HepG2 (cell line): Measurements from ENCODE around the gene CCNL1. TPM values are rescaled to one million over a fixed set of nuclear protein-coding genes. Genes with fewer than 3 reads are reported as not detected.

Experiments used
- ATAC-seq: fragments of 200-7000 bp; cut with Tn5 transposase; 3 replicates; pipeline ENCODE4 v1.9.1; 2020; ENCODE audit warnings: mild to moderate bottlenecking, moderate library complexity
- BruUV-seq: library from RNA; stranded (reverse); fragments of 400-500 nt; replicated peaks from 2 replicates; lab custom pipeline; 2021; lab: Mats Ljungman, UMichigan
- CTCF ChIA-PET: fragments of 300-600 bp; formaldehyde crosslinking; extraction: SDS; loops from one replicate; lab custom pipeline; 2021; ENCODE audit warnings: low total read pairs, inconsistent platforms, low intra/inter-chr PET ratio; lab: Yijun Ruan, JAX
- POLR2A ChIA-PET: fragments of 350-600 bp; sonication (Branson Sonifier 250); formaldehyde crosslinking; loops from one replicate; lab custom pipeline; 2020; ENCODE audit warnings: antibody characterized with exemption, inconsistent platforms; lab: Yijun Ruan, JAX
- DNase-seq: peaks from one replicate; pipeline ENCODE4 v3.0.0-alpha.2; 2015; ENCODE audit warnings: low spot score
- FAIRE-seq: peaks from 3 replicates; lab custom pipeline; 2011; peaks lifted over from hg19 to GRCh38; lab: Jason Lieb, UNC
- H2AFZ ChIP-seq: one replicate; pipeline ENCODE4 v1.6.1; 2011; ENCODE audit warnings: low read length, inconsistent platforms
- H3K27ac ChIP-seq: fragments of 300-600 bp; 3 replicates; pipeline ENCODE4 v1.8.0; 2011; ENCODE audit warnings: mixed run types, mild to moderate bottlenecking, mixed read lengths, low read length, inconsistent platforms; ENCODE audit not compliant: insufficient read depth; ENCODE audit errors: extremely low read length
- H3K27me3 ChIP-seq, 2 experiments: fragments of 200-600 bp in 1 of 2; 2 replicates in 1 of 2; 3 replicates in 1 of 2; pipeline versions ENCODE4 v1.6.0 to v1.8.0; 2011; ENCODE audit warnings: low read length in 2 of 2, mild to moderate bottlenecking in 2 of 2, moderate library complexity in 2 of 2, inconsistent platforms in 1 of 2; ENCODE audit not compliant: insufficient read depth in 2 of 2, control insufficient read depth in 1 of 2
- H3K36me3 ChIP-seq, 2 experiments: fragments of 200-600 bp in 1 of 2; replicated peaks in 1 of 2; 2 replicates in 1 of 2; 3 replicates in 1 of 2; pipeline versions ENCODE4 v1.5.1 to v1.8.0; 2011; ENCODE audit warnings: low read length in 2 of 2, inconsistent platforms in 1 of 2; ENCODE audit not compliant: insufficient read depth in 2 of 2, control insufficient read depth in 1 of 2
- H3K4me1 ChIP-seq: 2 replicates; pipeline ENCODE4 v1.5.1; 2012; ENCODE audit warnings: low read length, inconsistent platforms; ENCODE audit not compliant: insufficient read depth
- H3K4me2 ChIP-seq: 2 replicates; pipeline ENCODE4 v1.6.0; 2011; ENCODE audit warnings: low read depth, low read length, inconsistent platforms
- H3K4me3 ChIP-seq, 3 experiments: fragments of 200-600 bp in 1 of 3; sonication (generic), shearing (Covaris generic) in 1 of 3; replicated peaks in 1 of 3; 2 replicates each; pipeline ENCODE4 v1.5.1; 2011 to 2016; ENCODE audit warnings: low read length in 3 of 3, inconsistent platforms in 2 of 3, low read depth in 2 of 3, mild to moderate bottlenecking in 2 of 3, control low read depth in 1 of 3, mixed read lengths in 1 of 3; ENCODE audit not compliant: insufficient read depth in 1 of 3
- H3K79me2 ChIP-seq: one replicate; pipeline ENCODE4 v1.6.1; 2011; ENCODE audit warnings: low read length, inconsistent platforms; ENCODE audit not compliant: insufficient read depth
- H3K9ac ChIP-seq: 2 replicates; pipeline ENCODE4 v1.6.0; 2011; ENCODE audit warnings: mild to moderate bottlenecking, low read depth, low read length, inconsistent platforms; ENCODE audit not compliant: insufficient read depth
- H3K9me3 ChIP-seq: 2 replicates; pipeline ENCODE4 v1.5.1; 2012; ENCODE audit warnings: mild to moderate bottlenecking, low read length
- H4K20me1 ChIP-seq: 2 replicates; pipeline ENCODE4 v1.6.0; 2011; ENCODE audit warnings: inconsistent platforms, mild to moderate bottlenecking, low read length, moderate library complexity; ENCODE audit not compliant: insufficient read depth
- DMAP1 ChIP-seq: IDR thresholded peaks from 2 replicates; pipeline ENCODE4 v1.6.1; 2016
- EEA1 ChIP-seq: sonication (generic); formaldehyde crosslinking; IDR thresholded peaks from 2 replicates; pipeline ENCODE4 v1.5.1; 2020; ENCODE audit warnings: mild to moderate bottlenecking, missing genetic modification reagents, borderline replicate concordance
- GATAD1 ChIP-seq: IDR thresholded peaks from 2 replicates; pipeline ENCODE4 v1.6.1; 2016; ENCODE audit warnings: missing genetic modification reagents, missing compliant biosample characterization
- RELA ChIP-seq: sonication (generic); formaldehyde crosslinking; IDR thresholded peaks from 2 replicates; pipeline ENCODE4 v1.4.0; 2020; ENCODE audit warnings: missing genetic modification reagents
- RFX3 ChIP-seq: IDR thresholded peaks from 2 replicates; pipeline ENCODE4 v1.6.1; 2016; ENCODE audit warnings: missing biosample characterization, missing genetic modification reagents
- SKI ChIP-seq: fragments of 450-650 bp; IDR thresholded peaks from one replicate; pipeline ENCODE4 v1.6.1; 2018; ENCODE audit warnings: mild to moderate bottlenecking; ENCODE audit not compliant: partially characterized antibody
- TRIM24 ChIP-seq: sonication (generic); formaldehyde crosslinking; IDR thresholded peaks from 2 replicates; pipeline ENCODE4 v1.8.0; 2022; ENCODE audit warnings: mild to moderate bottlenecking, missing genetic modification reagents
- ZBTB3 ChIP-seq: sonication (generic); formaldehyde crosslinking; IDR thresholded peaks from 2 replicates; pipeline ENCODE4 v1.4.0; 2020; ENCODE audit warnings: low read depth, mild to moderate bottlenecking, moderate library complexity, missing genetic modification reagents, borderline replicate concordance
- ZBTB8A ChIP-seq: sonication (generic); formaldehyde crosslinking; IDR thresholded peaks from 2 replicates; pipeline ENCODE4 v1.4.0; 2020; ENCODE audit warnings: mild to moderate bottlenecking, low read depth, missing genetic modification reagents, borderline replicate concordance
- ZNF292 ChIP-seq: sonication (generic); formaldehyde crosslinking; IDR thresholded peaks from 2 replicates; pipeline ENCODE4 v1.8.1; 2022; ENCODE audit warnings: mild to moderate bottlenecking, low read depth, missing genetic modification reagents, borderline replicate concordance
- ZNF317 ChIP-seq: sonication (generic); formaldehyde crosslinking; IDR thresholded peaks from 2 replicates; pipeline ENCODE4 v1.5.0; 2020; ENCODE audit warnings: mild to moderate bottlenecking, missing genetic modification reagents
- ZNF577 ChIP-seq: sonication (generic); formaldehyde crosslinking; IDR thresholded peaks from 2 replicates; pipeline ENCODE4 v1.4.0; 2020; ENCODE audit warnings: mild to moderate bottlenecking, low read depth, missing genetic modification reagents, borderline replicate concordance
- ZNF703 ChIP-seq: sonication (generic); formaldehyde crosslinking; IDR thresholded peaks from 2 replicates; pipeline ENCODE4 v1.5.1; 2020; ENCODE audit warnings: missing genetic modification reagents, mild to moderate bottlenecking, moderate library complexity, borderline replicate concordance
- ZNF737 ChIP-seq: sonication (generic); formaldehyde crosslinking; IDR thresholded peaks from 2 replicates; pipeline ENCODE4 v1.5.0; 2020; ENCODE audit warnings: missing genetic modification reagents, mild to moderate bottlenecking, borderline replicate concordance
- ZNF792 ChIP-seq: IDR thresholded peaks from 2 replicates; pipeline ENCODE4 v1.6.1; 2016
- WGBS: methylation state at CpG from one replicate; pipeline ENCODE4 v1.1.6; 2017; ENCODE audit warnings: low lambda C conversion rate; 5-methylcytosine and 5-hydroxymethylcytosine counted together
- in situ Hi-C: cut with HindIII; loops from 2 replicates; pipeline ENCODE4 v1.10.0; 2017; ENCODE audit warnings: low pct_unique_long_range_greater_than_20kb; ENCODE audit not compliant: extremely low pct_ligation_motif_present
- intact Hi-C: fragments of 100-400 bp; cut with micrococcal nuclease; formaldehyde crosslinking; loops from one replicate; pipeline ENCODE4 v1.10.0; 2022; ENCODE audit not compliant: unreplicated experiment
- polyA plus RNA-seq, 8 experiments: library from polyadenylated mRNA; depleted of rRNA in 3 of 8; stranded (reverse) in 7 of 8; unstranded in 1 of 8; fragments of >200 nt; fragmentation: Illumina TruSeq in 4 of 8; extraction: Trizol in 4 of 8; gene quantifications; 2 replicates each; pipeline versions ENCODE4 v1.2.1 to v1.2.3, GENCODE V29; 2011 to 2016; ENCODE audit warnings: low read depth in 4 of 8, missing spikeins in 1 of 8, mixed read lengths in 1 of 8; ENCODE audit not compliant: insufficient read depth in 1 of 8
- total RNA-seq, 5 experiments: library from RNA; depleted of rRNA; stranded (reverse); fragments of >200 nt; fragmentation: Illumina TruSeq; extraction: Trizol; gene quantifications; 2 replicates each; pipeline ENCODE4 v1.2.3, GENCODE V29; 2016; ENCODE audit warnings: low read depth in 1 of 5
- TF ChIP-seq, protein P1 (sequence below): sonication (generic); formaldehyde crosslinking; IDR thresholded peaks from 2 replicates; pipeline ENCODE4 v1.4.0; 2020; ENCODE audit warnings: missing genetic modification reagents, borderline replicate concordance
- TF ChIP-seq, protein P2 (sequence below): sonication (generic); formaldehyde crosslinking; IDR thresholded peaks from 2 replicates; pipeline ENCODE4 v1.4.0; 2020; ENCODE audit warnings: missing genetic modification reagents
- TF ChIP-seq, protein P3 (sequence below): sonication (generic); formaldehyde crosslinking; IDR thresholded peaks from 2 replicates; pipeline ENCODE4 v1.4.0; 2020; ENCODE audit warnings: missing genetic modification reagents, borderline replicate concordance
- TF ChIP-seq, protein P4 (sequence below): sonication (generic); formaldehyde crosslinking; IDR thresholded peaks from 2 replicates; pipeline ENCODE4 v1.8.0; 2022; ENCODE audit warnings: missing genetic modification reagents, low read depth, mild to moderate bottlenecking, borderline replicate concordance

CCNL1 gene
- total and polyA plus RNA-seq, 2 of the 13 experiments (the other 11 are each of a cell fraction or from before 2014, with no cell fraction given), result 151 to 303 TPM

DNA sequence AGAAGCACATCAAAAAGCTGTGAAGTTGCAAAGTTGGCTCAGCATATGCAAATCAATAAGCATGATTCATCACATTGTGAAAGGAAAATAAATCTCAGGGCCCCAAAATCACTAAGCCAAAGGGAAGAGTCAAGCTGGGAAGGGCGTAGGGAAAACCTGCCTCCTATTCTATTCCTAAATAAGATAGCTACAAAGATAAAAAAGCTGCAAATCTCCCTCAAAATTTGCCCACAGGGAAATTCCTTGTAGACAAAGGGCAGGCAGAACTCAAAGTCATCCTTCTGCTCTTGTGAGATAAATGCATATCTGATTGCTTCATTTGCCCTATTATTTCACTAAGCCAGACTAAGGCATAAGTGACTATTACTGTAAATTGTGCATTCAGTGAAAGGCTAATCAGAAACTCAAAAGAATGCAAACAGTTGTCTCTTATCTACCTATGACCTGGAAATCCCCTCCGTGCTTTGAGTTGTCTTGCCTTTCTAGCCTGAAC is 30.5 kb upstream of the CCNL1 start:
- DNase-seq (no peak), FAIRE-seq (no peak), ATAC-seq (no peak)
- Histone ChIP-seq H3K9ac (no peak overlapping the region), H3K4me3 (no peak overlapping the region), H2AFZ (no peak overlapping the region), H3K36me3 (no peaks in the 10 kb centered on the region), H3K9me3 (peaks cover 28% of the 10 kb centered on the region), H3K4me2 (no peak overlapping the region), H3K27ac (no peak overlapping the region), H3K27me3 (no peaks in the 10 kb centered on the region), H3K79me2 (no peaks in the 10 kb centered on the region), H3K4me1 (no peaks in the 10 kb centered on the region), H4K20me1 (no peaks in the 10 kb centered on the region)
- CTCF ChIA-PET, result no interaction called here
- no TSS peak for BruUV-seq
- POLR2A ChIA-PET, result no interaction called here
- in situ Hi-C loops, result no loop called here
- intact Hi-C loops, result no loop called here
- WGBS, result 15% methylated on average over 2 of the region's 2 CpGs
- TF ChIP-seq TRIM24 (CRISPR knock-in tag) (no peak), ZNF703 (CRISPR knock-in tag) (no peak), ZBTB8A (CRISPR knock-in tag) (no peak), ZNF577 (CRISPR knock-in tag) (no peak), GATAD1 (no peak), SKI (no peak), EEA1 (CRISPR knock-in tag) (no peak), ZNF792 (CRISPR knock-in tag) (no peak), RFX3 (no peak), ZNF317 (CRISPR knock-in tag) (no peak), ZNF737 (CRISPR knock-in tag) (no peak), RELA (no peak), ZNF292 (CRISPR knock-in tag) (no peak), DMAP1 (CRISPR knock-in tag) (no peak), ZBTB3 (CRISPR knock-in tag) (no peak)
- TF ChIP-seq, protein P1, sequence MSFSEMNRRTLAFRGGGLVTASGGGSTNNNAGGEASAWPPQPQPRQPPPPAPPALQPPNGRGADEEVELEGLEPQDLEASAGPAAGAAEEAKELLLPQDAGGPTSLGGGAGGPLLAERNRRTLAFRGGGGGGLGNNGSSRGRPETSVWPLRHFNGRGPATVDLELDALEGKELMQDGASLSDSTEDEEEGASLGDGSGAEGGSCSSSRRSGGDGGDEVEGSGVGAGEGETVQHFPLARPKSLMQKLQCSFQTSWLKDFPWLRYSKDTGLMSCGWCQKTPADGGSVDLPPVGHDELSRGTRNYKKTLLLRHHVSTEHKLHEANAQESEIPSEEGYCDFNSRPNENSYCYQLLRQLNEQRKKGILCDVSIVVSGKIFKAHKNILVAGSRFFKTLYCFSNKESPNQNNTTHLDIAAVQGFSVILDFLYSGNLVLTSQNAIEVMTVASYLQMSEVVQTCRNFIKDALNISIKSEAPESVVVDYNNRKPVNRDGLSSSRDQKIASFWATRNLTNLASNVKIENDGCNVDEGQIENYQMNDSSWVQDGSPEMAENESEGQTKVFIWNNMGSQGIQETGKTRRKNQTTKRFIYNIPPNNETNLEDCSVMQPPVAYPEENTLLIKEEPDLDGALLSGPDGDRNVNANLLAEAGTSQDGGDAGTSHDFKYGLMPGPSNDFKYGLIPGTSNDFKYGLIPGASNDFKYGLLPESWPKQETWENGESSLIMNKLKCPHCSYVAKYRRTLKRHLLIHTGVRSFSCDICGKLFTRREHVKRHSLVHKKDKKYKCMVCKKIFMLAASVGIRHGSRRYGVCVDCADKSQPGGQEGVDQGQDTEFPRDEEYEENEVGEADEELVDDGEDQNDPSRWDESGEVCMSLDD (CRISPR knock-in tag), result no peak
- TF ChIP-seq, protein P2, sequence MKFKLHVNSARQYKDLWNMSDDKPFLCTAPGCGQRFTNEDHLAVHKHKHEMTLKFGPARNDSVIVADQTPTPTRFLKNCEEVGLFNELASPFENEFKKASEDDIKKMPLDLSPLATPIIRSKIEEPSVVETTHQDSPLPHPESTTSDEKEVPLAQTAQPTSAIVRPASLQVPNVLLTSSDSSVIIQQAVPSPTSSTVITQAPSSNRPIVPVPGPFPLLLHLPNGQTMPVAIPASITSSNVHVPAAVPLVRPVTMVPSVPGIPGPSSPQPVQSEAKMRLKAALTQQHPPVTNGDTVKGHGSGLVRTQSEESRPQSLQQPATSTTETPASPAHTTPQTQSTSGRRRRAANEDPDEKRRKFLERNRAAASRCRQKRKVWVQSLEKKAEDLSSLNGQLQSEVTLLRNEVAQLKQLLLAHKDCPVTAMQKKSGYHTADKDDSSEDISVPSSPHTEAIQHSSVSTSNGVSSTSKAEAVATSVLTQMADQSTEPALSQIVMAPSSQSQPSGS (CRISPR knock-in tag), result no peak
- TF ChIP-seq, protein P3, sequence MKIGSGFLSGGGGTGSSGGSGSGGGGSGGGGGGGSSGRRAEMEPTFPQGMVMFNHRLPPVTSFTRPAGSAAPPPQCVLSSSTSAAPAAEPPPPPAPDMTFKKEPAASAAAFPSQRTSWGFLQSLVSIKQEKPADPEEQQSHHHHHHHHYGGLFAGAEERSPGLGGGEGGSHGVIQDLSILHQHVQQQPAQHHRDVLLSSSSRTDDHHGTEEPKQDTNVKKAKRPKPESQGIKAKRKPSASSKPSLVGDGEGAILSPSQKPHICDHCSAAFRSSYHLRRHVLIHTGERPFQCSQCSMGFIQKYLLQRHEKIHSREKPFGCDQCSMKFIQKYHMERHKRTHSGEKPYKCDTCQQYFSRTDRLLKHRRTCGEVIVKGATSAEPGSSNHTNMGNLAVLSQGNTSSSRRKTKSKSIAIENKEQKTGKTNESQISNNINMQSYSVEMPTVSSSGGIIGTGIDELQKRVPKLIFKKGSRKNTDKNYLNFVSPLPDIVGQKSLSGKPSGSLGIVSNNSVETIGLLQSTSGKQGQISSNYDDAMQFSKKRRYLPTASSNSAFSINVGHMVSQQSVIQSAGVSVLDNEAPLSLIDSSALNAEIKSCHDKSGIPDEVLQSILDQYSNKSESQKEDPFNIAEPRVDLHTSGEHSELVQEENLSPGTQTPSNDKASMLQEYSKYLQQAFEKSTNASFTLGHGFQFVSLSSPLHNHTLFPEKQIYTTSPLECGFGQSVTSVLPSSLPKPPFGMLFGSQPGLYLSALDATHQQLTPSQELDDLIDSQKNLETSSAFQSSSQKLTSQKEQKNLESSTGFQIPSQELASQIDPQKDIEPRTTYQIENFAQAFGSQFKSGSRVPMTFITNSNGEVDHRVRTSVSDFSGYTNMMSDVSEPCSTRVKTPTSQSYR, result no peak
- TF ChIP-seq, protein P4, sequence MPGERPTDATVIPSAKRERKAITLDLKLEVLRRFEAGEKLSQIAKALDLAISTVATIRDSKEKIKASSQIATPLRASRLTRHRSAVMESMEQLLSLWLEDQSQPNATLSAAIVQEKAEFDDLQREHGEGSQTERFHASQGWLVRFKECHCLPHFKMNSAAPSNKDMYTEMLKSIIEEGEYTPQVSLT (CRISPR knock-in tag), result no peak
